Lower leg skin (tissue), 3 donors: Measurements from ENCODE around the gene CD151.

ENCODE experiments used
- POLR2A ChIP-seq, 2 donors: fragments of 450-650 bp; IDR thresholded peaks; one replicate each; pipeline ENCODE4 v1.6.1; 2016 to 2017; ENCODE audit warnings: antibody characterized with exemption in 2 of 2, mild to moderate bottlenecking in 1 of 2, moderate library complexity in 1 of 2
- TF ChIP-seq, protein P1 (sequence below), 3 donors: fragments of 450-650 bp; IDR thresholded peaks; one replicate each; pipeline ENCODE4 v1.5.1; 2016; ENCODE audit warnings: antibody characterized with exemption in 3 of 3, mild to moderate bottlenecking in 3 of 3, moderate library complexity in 2 of 3

DNA sequence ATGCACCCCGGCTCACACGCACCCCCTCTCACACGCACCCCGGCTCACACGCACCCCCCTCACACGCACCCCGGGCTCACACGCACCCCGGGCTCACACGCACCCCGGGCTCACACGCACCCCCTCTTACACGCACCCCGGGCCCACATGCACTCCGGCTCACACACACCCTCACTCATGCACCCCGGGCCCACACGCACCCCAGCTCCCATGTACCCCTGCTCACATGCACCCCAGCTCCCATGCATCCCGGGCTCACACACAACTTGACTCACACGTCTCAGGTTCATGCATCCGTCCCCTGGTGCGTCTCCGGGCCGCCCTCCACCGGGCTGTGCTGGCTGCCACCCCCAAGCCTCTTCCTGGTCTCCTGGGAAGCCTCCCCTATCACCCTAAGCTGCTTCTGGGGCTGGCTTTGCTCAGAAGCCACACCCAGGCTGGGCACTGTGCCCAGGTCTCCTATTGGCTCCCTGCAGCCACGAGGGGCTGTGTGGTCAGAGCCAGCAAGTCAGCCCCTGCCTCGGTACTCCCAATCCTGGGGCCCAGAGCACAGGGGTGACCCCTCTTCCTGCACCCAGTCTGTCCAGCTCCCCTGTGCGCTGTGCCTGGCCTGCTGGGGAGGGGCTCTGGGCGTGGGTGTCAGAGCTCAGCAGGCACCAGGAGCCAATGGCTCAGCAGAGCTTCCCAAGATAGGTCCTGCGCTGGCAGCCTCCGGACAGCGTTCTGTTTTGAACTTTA is 26.8 kb downstream of the CD151 start:
- no peak for TF ChIP-seq POLR2A (IDR thresholded peaks at IDR 0.05)
- TF ChIP-seq, protein P1, sequence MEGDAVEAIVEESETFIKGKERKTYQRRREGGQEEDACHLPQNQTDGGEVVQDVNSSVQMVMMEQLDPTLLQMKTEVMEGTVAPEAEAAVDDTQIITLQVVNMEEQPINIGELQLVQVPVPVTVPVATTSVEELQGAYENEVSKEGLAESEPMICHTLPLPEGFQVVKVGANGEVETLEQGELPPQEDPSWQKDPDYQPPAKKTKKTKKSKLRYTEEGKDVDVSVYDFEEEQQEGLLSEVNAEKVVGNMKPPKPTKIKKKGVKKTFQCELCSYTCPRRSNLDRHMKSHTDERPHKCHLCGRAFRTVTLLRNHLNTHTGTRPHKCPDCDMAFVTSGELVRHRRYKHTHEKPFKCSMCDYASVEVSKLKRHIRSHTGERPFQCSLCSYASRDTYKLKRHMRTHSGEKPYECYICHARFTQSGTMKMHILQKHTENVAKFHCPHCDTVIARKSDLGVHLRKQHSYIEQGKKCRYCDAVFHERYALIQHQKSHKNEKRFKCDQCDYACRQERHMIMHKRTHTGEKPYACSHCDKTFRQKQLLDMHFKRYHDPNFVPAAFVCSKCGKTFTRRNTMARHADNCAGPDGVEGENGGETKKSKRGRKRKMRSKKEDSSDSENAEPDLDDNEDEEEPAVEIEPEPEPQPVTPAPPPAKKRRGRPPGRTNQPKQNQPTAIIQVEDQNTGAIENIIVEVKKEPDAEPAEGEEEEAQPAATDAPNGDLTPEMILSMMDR (IDR thresholded peaks at IDR 0.05): no peak
